ENCODE measurements around the gene KIR2DL4.
"Not testable (repeated sequence)": the region's sequence is repeated elsewhere in the genome, so short reads cannot be mapped to it uniquely, and the experiment has no call there.

The KIR2DL4 gene

DNA sequence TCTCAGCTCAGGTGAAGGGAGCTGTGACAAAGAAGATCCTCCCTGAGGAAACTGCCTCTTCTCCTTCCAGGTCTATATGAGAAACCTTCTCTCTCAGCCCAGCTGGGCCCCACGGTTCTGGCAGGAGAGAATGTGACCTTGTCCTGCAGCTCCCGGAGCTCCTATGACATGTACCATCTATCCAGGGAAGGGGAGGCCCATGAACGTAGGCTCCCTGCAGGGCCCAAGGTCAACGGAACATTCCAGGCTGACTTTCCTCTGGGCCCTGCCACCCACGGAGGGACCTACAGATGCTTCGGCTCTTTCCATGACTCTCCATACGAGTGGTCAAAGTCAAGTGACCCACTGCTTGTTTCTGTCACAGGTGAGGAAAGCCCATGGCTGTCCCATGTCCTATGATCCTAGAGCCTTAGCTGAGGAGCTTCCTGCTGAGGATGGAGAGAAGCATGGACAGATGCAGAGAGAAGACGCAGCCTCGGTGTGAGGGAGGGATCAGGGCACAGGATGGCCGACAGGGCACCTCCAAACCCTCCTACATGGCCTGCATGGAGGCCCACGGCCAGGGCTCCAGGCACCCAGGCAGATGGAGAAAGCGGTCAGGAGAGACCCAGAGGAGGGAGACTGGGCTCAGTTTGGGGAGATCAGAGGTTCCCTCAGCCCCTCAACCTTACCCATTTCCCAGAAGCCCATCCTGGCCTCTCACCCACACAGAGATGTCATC, 28.2 kb upstream of the KIR2DL4 start:
- not testable (repeated sequence) for H3K4me3 ChIP-seq (IDR thresholded peaks at IDR 0.05; ENCODE audit: insufficient read depth, low read depth, low read length); H4K20me1 ChIP-seq (ENCODE audit: insufficient read depth); H3K79me2 ChIP-seq (ENCODE audit: insufficient read depth, low read depth); H2AFZ ChIP-seq (ENCODE audit: low read depth); H3K4me2 ChIP-seq; H3K9ac ChIP-seq; H3K36me3 ChIP-seq (ENCODE audit: insufficient read depth); H3K27ac ChIP-seq; H3K4me1 ChIP-seq (ENCODE audit: low read depth, poor library complexity, severe bottlenecking)
- peaks cover 16% of the 10 kb centered on the region; the same call in 1 of the 2 replicates for H3K27me3 ChIP-seq (ENCODE audit: insufficient read depth, low read depth)

DNA sequence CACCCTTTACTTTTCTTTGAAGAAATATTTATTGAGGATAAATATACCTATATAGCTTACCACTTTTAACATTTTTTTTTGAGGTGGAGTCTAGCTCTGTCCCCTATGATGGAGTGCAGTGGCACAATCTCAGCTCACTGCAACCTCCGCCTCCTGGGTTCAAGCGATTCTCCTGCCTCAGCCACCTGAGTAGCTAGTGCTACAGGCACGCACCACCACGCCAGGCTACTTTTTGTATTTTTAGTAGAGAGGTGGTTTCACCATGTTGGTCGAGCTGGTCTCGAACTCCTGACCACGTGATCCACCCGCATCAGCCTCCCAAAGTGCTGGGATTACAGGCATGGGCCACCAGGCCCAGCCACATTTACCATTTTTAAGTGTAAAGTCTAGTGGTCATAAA, 27.6 kb upstream of the KIR2DL4 start:
- not testable (repeated sequence) for H3K4me3 ChIP-seq (IDR thresholded peaks at IDR 0.05; ENCODE audit: insufficient read depth, low read depth, low read length); H3K27ac ChIP-seq; H4K20me1 ChIP-seq (ENCODE audit: insufficient read depth); H2AFZ ChIP-seq (ENCODE audit: low read depth); H3K4me2 ChIP-seq; H3K36me3 ChIP-seq (ENCODE audit: insufficient read depth); H3K4me1 ChIP-seq (ENCODE audit: low read depth, poor library complexity, severe bottlenecking); H3K79me2 ChIP-seq (ENCODE audit: insufficient read depth, low read depth); H3K9ac ChIP-seq
- peaks cover 16% of the 10 kb centered on the region; the same call in 1 of the 2 replicates for H3K27me3 ChIP-seq (ENCODE audit: insufficient read depth, low read depth)

DNA sequence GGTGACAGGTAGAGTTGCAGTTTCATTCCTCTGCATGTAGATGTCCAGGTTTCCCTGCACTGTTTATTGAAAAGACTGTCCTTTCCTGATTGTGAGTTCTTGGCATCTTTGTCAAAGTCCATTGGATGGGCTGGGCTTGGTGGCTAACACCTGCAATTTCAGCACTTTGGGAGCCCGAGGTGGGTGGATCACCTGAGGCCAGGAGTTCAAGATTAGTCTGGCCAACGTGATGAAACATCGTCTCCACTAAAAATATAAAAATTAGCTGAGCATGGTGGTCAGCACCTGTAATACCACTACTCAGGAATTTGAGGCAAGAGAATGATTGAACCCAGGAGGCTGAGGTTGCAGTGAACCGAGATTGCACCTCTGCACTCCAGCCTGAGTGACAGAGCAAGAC, 25.6 kb upstream of the KIR2DL4 start:
- H3K36me3 ChIP-seq (ENCODE audit: insufficient read depth); H3K4me1 ChIP-seq (ENCODE audit: low read depth, poor library complexity, severe bottlenecking); H3K4me3 ChIP-seq (IDR thresholded peaks at IDR 0.05; ENCODE audit: insufficient read depth, low read depth, low read length); H3K9ac ChIP-seq; H3K79me2 ChIP-seq (ENCODE audit: insufficient read depth, low read depth); H3K4me2 ChIP-seq; H2AFZ ChIP-seq (ENCODE audit: low read depth); H4K20me1 ChIP-seq (ENCODE audit: insufficient read depth); H3K27ac ChIP-seq: not testable (repeated sequence)
- H3K27me3 ChIP-seq (ENCODE audit: insufficient read depth, low read depth) = peaks cover 16% of the 10 kb centered on the region; the same call in 1 of the 2 replicates

DNA sequence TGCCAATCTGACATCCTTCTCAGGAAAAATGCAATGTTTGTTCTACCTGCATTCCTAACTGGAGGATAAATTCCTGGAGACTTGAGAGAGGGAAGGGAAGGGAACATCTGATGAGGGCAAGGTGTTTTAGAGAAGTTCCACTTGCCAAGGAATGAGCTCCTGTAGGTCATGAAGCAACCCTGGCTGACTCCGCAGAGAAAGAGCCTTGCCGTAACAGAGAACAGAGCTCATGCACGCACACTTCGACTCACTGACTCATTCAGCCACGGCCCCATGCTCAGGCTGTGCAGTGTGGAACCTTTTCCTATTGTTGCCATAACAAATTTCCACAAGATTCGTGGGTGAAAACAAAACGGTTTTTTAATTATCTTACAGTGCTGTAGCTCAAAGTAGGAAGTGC, 24.5 kb upstream of the KIR2DL4 start:
- H3K27me3 ChIP-seq (ENCODE audit: insufficient read depth, low read depth) = peaks cover 16% of the 10 kb centered on the region; the same call in 1 of the 2 replicates
- H3K4me1 ChIP-seq (ENCODE audit: low read depth, poor library complexity, severe bottlenecking); H3K9ac ChIP-seq; H3K4me2 ChIP-seq; H3K36me3 ChIP-seq (ENCODE audit: insufficient read depth); H3K27ac ChIP-seq; H4K20me1 ChIP-seq (ENCODE audit: insufficient read depth); H3K79me2 ChIP-seq (ENCODE audit: insufficient read depth, low read depth); H3K4me3 ChIP-seq (IDR thresholded peaks at IDR 0.05; ENCODE audit: insufficient read depth, low read depth, low read length); H2AFZ ChIP-seq (ENCODE audit: low read depth): not testable (repeated sequence)

DNA sequence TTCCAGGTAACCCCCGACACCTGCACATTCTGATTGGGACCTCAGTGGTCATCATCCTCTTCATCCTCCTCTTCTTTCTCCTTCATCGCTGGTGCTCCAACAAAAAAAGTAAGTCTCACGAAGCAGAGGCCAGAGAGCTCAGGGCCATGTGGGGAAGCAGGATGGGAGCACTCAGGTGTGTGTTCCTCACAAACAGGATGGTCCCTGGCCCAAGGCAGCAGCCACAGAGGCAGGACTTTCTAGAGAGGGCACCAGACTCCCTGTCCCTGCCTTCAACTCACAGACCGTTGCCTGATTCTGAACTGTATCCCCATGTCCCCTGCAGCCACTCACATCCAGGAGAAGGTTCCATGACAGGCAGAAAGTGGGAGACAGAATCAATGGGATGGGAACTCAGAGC, 20.5 kb upstream of the KIR2DL4 start:
- not testable (repeated sequence) for H4K20me1 ChIP-seq (ENCODE audit: insufficient read depth); H3K79me2 ChIP-seq (ENCODE audit: insufficient read depth, low read depth); H3K4me2 ChIP-seq; H3K9ac ChIP-seq; H3K27ac ChIP-seq; H3K4me1 ChIP-seq (ENCODE audit: low read depth, poor library complexity, severe bottlenecking); H2AFZ ChIP-seq (ENCODE audit: low read depth); H3K4me3 ChIP-seq (IDR thresholded peaks at IDR 0.05; ENCODE audit: insufficient read depth, low read depth, low read length); H3K36me3 ChIP-seq (ENCODE audit: insufficient read depth)
- H3K27me3 ChIP-seq (ENCODE audit: insufficient read depth, low read depth) = peaks cover 10% of the 10 kb centered on the region; the same call in 1 of the 2 replicates

DNA sequence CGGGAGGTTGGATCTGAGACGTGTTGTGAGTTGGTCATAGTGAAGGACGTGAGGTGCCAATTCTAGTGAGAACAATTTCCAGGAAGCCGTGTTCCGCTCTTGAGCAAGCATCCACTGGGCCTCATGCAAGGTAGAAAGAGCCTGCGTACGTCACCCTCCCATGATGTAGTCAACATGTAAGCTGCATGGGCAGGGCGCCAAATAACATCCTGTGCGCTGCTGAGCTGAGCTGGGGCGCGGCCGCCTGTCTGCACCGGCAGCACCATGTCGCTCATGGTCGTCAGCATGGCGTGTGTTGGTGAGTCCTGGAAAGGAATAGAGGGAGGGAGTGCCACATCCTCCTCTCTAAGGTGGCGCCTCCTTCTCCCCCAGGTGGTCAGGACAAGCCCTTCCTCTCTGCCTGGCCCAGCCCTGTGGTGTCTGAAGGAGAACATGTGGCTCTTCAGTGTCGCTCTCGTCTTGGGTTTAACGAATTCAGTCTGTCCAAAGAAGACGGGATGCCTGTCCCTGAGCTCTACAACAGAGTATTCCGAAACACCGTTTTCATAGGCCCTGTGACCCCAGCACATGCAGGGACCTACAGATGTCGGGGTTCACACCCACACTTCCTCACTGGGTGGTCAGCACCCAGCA, 17.2 kb upstream of the KIR2DL4 start:
- H3K9ac ChIP-seq; H3K4me1 ChIP-seq (ENCODE audit: low read depth, poor library complexity, severe bottlenecking); H3K27ac ChIP-seq; H4K20me1 ChIP-seq (ENCODE audit: insufficient read depth); H3K36me3 ChIP-seq (ENCODE audit: insufficient read depth); H3K79me2 ChIP-seq (ENCODE audit: insufficient read depth, low read depth); H3K4me3 ChIP-seq (IDR thresholded peaks at IDR 0.05; ENCODE audit: insufficient read depth, low read depth, low read length); H3K4me2 ChIP-seq; H2AFZ ChIP-seq (ENCODE audit: low read depth): not testable (repeated sequence)
- peaks cover 10% of the 10 kb centered on the region; the same call in 1 of the 2 replicates for H3K27me3 ChIP-seq (ENCODE audit: insufficient read depth, low read depth)

DNA sequence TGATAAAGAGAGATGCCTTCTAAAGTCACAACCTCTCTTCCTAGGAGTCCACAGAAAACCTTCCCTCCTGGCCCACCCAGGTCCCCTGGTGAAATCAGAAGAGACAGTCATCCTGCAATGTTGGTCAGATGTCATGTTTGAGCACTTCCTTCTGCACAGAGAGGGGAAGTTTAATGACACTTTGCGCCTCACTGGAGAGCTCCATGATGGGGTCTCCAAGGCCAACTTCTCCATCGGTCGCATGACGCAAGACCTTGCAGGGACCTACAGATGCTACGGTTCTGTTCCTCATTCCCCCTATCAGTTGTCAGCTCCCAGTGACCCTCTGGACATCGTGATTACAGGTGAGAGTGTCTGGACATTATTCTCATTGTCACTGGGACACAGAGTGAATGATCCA, 15.3 kb upstream of the KIR2DL4 start:
- peaks cover 15% of the 10 kb centered on the region for H3K27me3 ChIP-seq (ENCODE audit: insufficient read depth, low read depth)
- not testable (repeated sequence) for H3K4me2 ChIP-seq; H3K4me1 ChIP-seq (ENCODE audit: low read depth, poor library complexity, severe bottlenecking); H3K9ac ChIP-seq; H4K20me1 ChIP-seq (ENCODE audit: insufficient read depth); H3K4me3 ChIP-seq (IDR thresholded peaks at IDR 0.05; ENCODE audit: insufficient read depth, low read depth, low read length); H3K27ac ChIP-seq; H2AFZ ChIP-seq (ENCODE audit: low read depth); H3K36me3 ChIP-seq (ENCODE audit: insufficient read depth); H3K79me2 ChIP-seq (ENCODE audit: insufficient read depth, low read depth)

Data from KMS-11 (cell line).